Measurements from ENCODE around the gene DCAF11.

The DCAF11 gene

GRCh38 chr14:24115422-24116127 lies 998 bp downstream of the DCAF11 start:
- H4K20me1 ChIP-seq (ENCODE audit: insufficient read depth, low read length), result no peaks in the 10 kb centered on the region
- peaks cover 38% of the 10 kb centered on the region for H3K36me3 ChIP-seq (ENCODE audit: insufficient read depth, low read length)
- no peaks in the 10 kb centered on the region for H3F3A ChIP-seq (ENCODE audit: insufficient read depth, low read length)
- H2AFZ ChIP-seq (ENCODE audit: low read length), result no peak overlapping the region
- peak overlapping the region; percentile 26 for H3K27ac ChIP-seq (ENCODE audit: low read depth, low read length, poor library complexity, severe bottlenecking)
- TF ChIP-seq, protein P1, sequence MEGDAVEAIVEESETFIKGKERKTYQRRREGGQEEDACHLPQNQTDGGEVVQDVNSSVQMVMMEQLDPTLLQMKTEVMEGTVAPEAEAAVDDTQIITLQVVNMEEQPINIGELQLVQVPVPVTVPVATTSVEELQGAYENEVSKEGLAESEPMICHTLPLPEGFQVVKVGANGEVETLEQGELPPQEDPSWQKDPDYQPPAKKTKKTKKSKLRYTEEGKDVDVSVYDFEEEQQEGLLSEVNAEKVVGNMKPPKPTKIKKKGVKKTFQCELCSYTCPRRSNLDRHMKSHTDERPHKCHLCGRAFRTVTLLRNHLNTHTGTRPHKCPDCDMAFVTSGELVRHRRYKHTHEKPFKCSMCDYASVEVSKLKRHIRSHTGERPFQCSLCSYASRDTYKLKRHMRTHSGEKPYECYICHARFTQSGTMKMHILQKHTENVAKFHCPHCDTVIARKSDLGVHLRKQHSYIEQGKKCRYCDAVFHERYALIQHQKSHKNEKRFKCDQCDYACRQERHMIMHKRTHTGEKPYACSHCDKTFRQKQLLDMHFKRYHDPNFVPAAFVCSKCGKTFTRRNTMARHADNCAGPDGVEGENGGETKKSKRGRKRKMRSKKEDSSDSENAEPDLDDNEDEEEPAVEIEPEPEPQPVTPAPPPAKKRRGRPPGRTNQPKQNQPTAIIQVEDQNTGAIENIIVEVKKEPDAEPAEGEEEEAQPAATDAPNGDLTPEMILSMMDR (IDR thresholded peaks at IDR 0.05; ENCODE audit: low read length), result no peak
- TF ChIP-seq EZH2 (IDR thresholded peaks at IDR 0.05; ENCODE audit: borderline replicate concordance, low read length), result no peak
- no peaks in the 10 kb centered on the region for H3K9me2 ChIP-seq (ENCODE audit: low read depth, low read length)
- peak overlapping the region; percentile 90 for H3K9ac ChIP-seq (ENCODE audit: low read length)
- peaks cover 4% of the 10 kb centered on the region; the same call in 1 of the 2 replicates for H3K79me2 ChIP-seq (ENCODE audit: insufficient read depth, low read length)
- H3K4me1 ChIP-seq (ENCODE audit: insufficient read depth, low read length, severe bottlenecking), result peaks cover 18% of the 10 kb centered on the region
- H3K4me3 ChIP-seq (ENCODE audit: low read depth, low read length, poor library complexity, severe bottlenecking), result peak overlapping the region; percentile 76
- peak overlapping the region; percentile 93 for H3K4me2 ChIP-seq (ENCODE audit: low read length)
- no peaks in the 10 kb centered on the region for H3K9me3 ChIP-seq (ENCODE audit: low read length)
- H3K27me3 ChIP-seq (ENCODE audit: insufficient read depth, low read length), result no peaks in the 10 kb centered on the region

DNA sequence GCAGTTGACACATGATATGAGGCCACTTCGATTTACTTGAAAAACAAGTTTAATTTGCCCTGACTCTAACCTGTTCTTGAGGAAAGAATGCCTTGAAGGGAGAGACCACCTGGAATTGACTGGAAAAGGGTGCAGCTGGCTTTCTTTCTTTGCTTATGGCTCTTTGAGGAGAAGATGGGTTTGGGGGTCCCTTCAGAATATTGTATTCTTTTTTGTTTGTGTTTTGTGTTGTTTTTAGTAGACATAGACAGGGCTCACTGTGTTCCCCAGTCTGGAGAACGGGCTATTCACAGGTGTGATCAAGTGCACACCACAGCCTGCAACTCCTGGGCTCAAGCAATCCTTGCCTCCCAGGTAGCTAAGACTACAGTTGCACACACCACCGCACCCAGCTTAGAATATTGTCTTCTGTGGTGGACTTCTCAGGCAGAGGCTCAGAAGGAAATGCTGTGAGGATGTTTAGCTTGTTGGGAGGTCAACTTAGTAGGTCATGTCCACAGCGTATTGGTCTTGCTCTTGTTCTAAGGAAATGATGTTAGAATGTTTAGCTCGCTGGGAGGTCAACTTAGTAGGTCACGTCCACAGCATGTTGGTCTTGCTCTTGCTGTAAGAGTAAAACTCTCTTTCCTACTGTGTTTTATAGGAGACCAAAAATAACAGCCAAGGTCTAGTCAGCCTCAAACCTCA lies 1.7 kb downstream of the DCAF11 start:
- Histone ChIP-seq H3K79me2 (ENCODE audit: insufficient read depth, low read length) (peaks cover 4% of the 10 kb centered on the region; the same call in 1 of the 2 replicates), H3K4me3 (ENCODE audit: low read depth, low read length, poor library complexity, severe bottlenecking) (peak overlapping the region; percentile 76), H3K27ac (ENCODE audit: low read depth, low read length, poor library complexity, severe bottlenecking) (no peak overlapping the region), H3K9me2 (ENCODE audit: low read depth, low read length) (no peaks in the 10 kb centered on the region), H3F3A (ENCODE audit: insufficient read depth, low read length) (no peaks in the 10 kb centered on the region), H3K9me3 (ENCODE audit: low read length) (no peaks in the 10 kb centered on the region), H3K4me2 (ENCODE audit: low read length) (peak overlapping the region; percentile 93), H3K27me3 (ENCODE audit: insufficient read depth, low read length) (no peaks in the 10 kb centered on the region), H3K36me3 (ENCODE audit: insufficient read depth, low read length) (peaks cover 45% of the 10 kb centered on the region), H3K4me1 (ENCODE audit: insufficient read depth, low read length, severe bottlenecking) (peaks cover 18% of the 10 kb centered on the region), H3K9ac (ENCODE audit: low read length) (peak overlapping the region; percentile 90; the same call in 1 of the 2 replicates), H2AFZ (ENCODE audit: low read length) (no peak overlapping the region), H4K20me1 (ENCODE audit: insufficient read depth, low read length) (no peaks in the 10 kb centered on the region)
- no peak for TF ChIP-seq EZH2 (IDR thresholded peaks at IDR 0.05; ENCODE audit: borderline replicate concordance, low read length)
- TF ChIP-seq, protein P1 (IDR thresholded peaks at IDR 0.05; ENCODE audit: low read length), result no peak

- H2AFZ ChIP-seq (ENCODE audit: low read length), result no peak overlapping the region
- no peaks in the 10 kb centered on the region for H3F3A ChIP-seq (ENCODE audit: insufficient read depth, low read length)
- no peak overlapping the region for H3K4me2 ChIP-seq (ENCODE audit: low read length)
- no peaks in the 10 kb centered on the region for H4K20me1 ChIP-seq (ENCODE audit: insufficient read depth, low read length)
- H3K9me2 ChIP-seq (ENCODE audit: low read depth, low read length), result no peaks in the 10 kb centered on the region
- no peaks in the 10 kb centered on the region for H3K9me3 ChIP-seq (ENCODE audit: low read length)
- H3K9ac ChIP-seq (ENCODE audit: low read length), result no peak overlapping the region
- H3K79me2 ChIP-seq (ENCODE audit: insufficient read depth, low read length), result peaks cover 4% of the 10 kb centered on the region; the same call in 1 of the 2 replicates
- H3K4me3 ChIP-seq (ENCODE audit: low read depth, low read length, poor library complexity, severe bottlenecking), result no peak overlapping the region
- peaks cover 48% of the 10 kb centered on the region for H3K36me3 ChIP-seq (ENCODE audit: insufficient read depth, low read length)
- no peak overlapping the region for H3K27ac ChIP-seq (ENCODE audit: low read depth, low read length, poor library complexity, severe bottlenecking)
- no peaks in the 10 kb centered on the region for H3K27me3 ChIP-seq (ENCODE audit: insufficient read depth, low read length)
- H3K4me1 ChIP-seq (ENCODE audit: insufficient read depth, low read length, severe bottlenecking), result peaks cover 18% of the 10 kb centered on the region
- no peak for TF ChIP-seq EZH2 (IDR thresholded peaks at IDR 0.05; ENCODE audit: borderline replicate concordance, low read length)
- TF ChIP-seq, protein P1 (IDR thresholded peaks at IDR 0.05; ENCODE audit: low read length), result no peak
These were observed 2.6 kb downstream of the DCAF11 start for GRCh38 chr14:24117179-24117578.

Data from OCI-LY1 (cell line).